Stomach (tissue), 9 donors: ENCODE results near the gene RCN2. TPM values are rescaled to one million over a fixed set of nuclear protein-coding genes. Genes with fewer than 3 reads are reported as not detected.

ENCODE experiments used
- DNase-seq, 2 donors: peaks; one replicate each; pipeline versions ENCODE4 v3.0.0 to v3.0.0-alpha.2; 2013 to 2019
- H3K27ac ChIP-seq, 5 donors: fragments of 200-600 bp in 4 of 5; sonication (generic) in 4 of 5; one replicate each; pipeline ENCODE4 v1.5.1; 2013 to 2019; ENCODE audit warnings: mild to moderate bottlenecking in 1 of 5, moderate library complexity in 1 of 5
- H3K27me3 ChIP-seq, 3 donors: fragments of 200-600 bp; sonication (generic); one replicate each; pipeline ENCODE4 v1.5.1; 2017 to 2019; ENCODE audit warnings: mixed run types in 1 of 3
- H3K36me3 ChIP-seq, 4 donors: fragments of 200-600 bp; sonication (generic); 1 replicate in 3 of 4; 2 replicates in 1 of 4; pipeline ENCODE4 v1.5.1; 2016 to 2019
- H3K4me1 ChIP-seq, 4 donors: fragments of 200-600 bp; sonication (generic); one replicate each; pipeline ENCODE4 v1.5.1; 2016 to 2019
- H3K4me3 ChIP-seq, 4 donors: fragments of 200-600 bp; sonication (generic) in 3 of 4; one replicate each; pipeline ENCODE4 v1.5.1; 2016 to 2019; ENCODE audit warnings: mild to moderate bottlenecking in 1 of 4
- H3K9me3 ChIP-seq, 4 donors: fragments of 200-600 bp; sonication (generic); one replicate each; pipeline ENCODE4 v1.5.1; 2016 to 2019
- EP300 ChIP-seq: sonication (generic); formaldehyde crosslinking; IDR thresholded peaks from one replicate; pipeline ENCODE4 v1.6.1; 2017; ENCODE audit warnings: antibody characterized with exemption
- POLR2A ChIP-seq, 4 donors: fragments of 450-650 bp; IDR thresholded peaks; one replicate each; pipeline ENCODE4 v1.6.1; 2016; ENCODE audit warnings: antibody characterized with exemption in 4 of 4, control low read depth in 2 of 4, mild to moderate bottlenecking in 1 of 4, moderate library complexity in 1 of 4
- POLR2AphosphoS5 ChIP-seq, 3 donors: sonication (generic); formaldehyde crosslinking; IDR thresholded peaks; one replicate each; pipeline ENCODE4 v1.6.1; 2016; ENCODE audit warnings: antibody characterized with exemption in 3 of 3
- WGBS, 5 donors: extraction: QIAGEN DNeasy Blood & Tissue Kit in 3 of 5; methylation state at CpG; one replicate each; pipeline versions ENCODE4 v1.1.5 to v1.1.7; 2013 to 2018; 5-methylcytosine and 5-hydroxymethylcytosine counted together
- intact Hi-C: fragments of 100-400 bp; cut with DNase I; formaldehyde crosslinking; loops from one replicate; pipeline ENCODE4 v1.15.1; 2023; ENCODE audit warnings: low total_unique reads
- polyA plus RNA-seq, 3 donors: library from polyadenylated mRNA; stranded (reverse); fragments of 200-250 nt; gene quantifications; one replicate each; pipeline ENCODE4 v1.2.3, GENCODE V29; 2013
- total RNA-seq, 5 donors: library from RNA; depleted of rRNA; stranded (reverse); fragments of >200 nt; gene quantifications; one replicate each; pipeline versions ENCODE4 v1.1.0 to v1.2.3, GENCODE V29; 2014 to 2016
- TF ChIP-seq, protein P1 (sequence below), 7 experiments: fragments of 450-650 bp in 4 of 7; fragments of 200-600 bp in 3 of 7; sonication (generic) in 3 of 7; IDR thresholded peaks; one replicate each; pipeline ENCODE4 v1.5.1; 2016 to 2019; ENCODE audit warnings: antibody characterized with exemption in 7 of 7, control low read depth in 2 of 7, mild to moderate bottlenecking in 1 of 7
- donor health status: healthy with polysubstance abuse.
- donor health status: Bipolar disorder and iron deficiency.
- donor health status: healthy.

The RCN2 gene
- total and polyA plus RNA-seq, 8 donors, result 14.0 to 67.2 (median 30.3) TPM

DNA sequence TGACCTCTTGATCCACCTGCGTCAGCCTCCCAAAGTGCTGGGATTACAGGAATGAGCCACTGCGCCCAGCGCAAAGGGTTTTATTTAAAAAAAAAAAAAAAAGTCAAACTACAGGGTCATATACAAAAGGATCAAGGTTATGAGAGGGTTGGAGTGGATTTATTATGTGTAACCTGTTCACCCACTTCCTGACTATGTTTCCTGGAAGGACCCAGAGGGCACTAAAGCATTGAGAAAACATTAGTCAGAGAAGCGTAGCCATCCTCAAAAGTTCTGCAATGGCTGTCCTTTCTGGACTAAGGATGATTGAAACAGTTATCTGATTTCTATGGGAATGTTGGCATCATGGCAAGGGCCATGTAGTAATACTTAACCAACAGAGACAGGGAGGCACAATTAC, 19.1 kb upstream of the RCN2 start:
- H3K4me1 ChIP-seq, result no peaks in the 10 kb centered on the region
- 82 to 88% (median 84%) methylated on average over 4 of the region's 4 CpGs for WGBS, 5 donors
- intact Hi-C loops, result no loop called here
- H3K27ac ChIP-seq, result no peak overlapping the region
- peaks cover 0 to 9% (median 0%) of the 10 kb centered on the region in 3 donors for H3K27me3 ChIP-seq
- H3K36me3 ChIP-seq, result no peaks in the 10 kb centered on the region
- H3K4me3 ChIP-seq, result no peak overlapping the region
- H3K9me3 ChIP-seq, result no peaks in the 10 kb centered on the region
- no peak for DNase-seq
- TF ChIP-seq, protein P1, sequence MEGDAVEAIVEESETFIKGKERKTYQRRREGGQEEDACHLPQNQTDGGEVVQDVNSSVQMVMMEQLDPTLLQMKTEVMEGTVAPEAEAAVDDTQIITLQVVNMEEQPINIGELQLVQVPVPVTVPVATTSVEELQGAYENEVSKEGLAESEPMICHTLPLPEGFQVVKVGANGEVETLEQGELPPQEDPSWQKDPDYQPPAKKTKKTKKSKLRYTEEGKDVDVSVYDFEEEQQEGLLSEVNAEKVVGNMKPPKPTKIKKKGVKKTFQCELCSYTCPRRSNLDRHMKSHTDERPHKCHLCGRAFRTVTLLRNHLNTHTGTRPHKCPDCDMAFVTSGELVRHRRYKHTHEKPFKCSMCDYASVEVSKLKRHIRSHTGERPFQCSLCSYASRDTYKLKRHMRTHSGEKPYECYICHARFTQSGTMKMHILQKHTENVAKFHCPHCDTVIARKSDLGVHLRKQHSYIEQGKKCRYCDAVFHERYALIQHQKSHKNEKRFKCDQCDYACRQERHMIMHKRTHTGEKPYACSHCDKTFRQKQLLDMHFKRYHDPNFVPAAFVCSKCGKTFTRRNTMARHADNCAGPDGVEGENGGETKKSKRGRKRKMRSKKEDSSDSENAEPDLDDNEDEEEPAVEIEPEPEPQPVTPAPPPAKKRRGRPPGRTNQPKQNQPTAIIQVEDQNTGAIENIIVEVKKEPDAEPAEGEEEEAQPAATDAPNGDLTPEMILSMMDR (IDR thresholded peaks at IDR 0.05), result no peak
- TF ChIP-seq POLR2A (IDR thresholded peaks at IDR 0.05) (no peak), POLR2AphosphoS5 (IDR thresholded peaks at IDR 0.05) (no peak), EP300 (no peak)

DNA sequence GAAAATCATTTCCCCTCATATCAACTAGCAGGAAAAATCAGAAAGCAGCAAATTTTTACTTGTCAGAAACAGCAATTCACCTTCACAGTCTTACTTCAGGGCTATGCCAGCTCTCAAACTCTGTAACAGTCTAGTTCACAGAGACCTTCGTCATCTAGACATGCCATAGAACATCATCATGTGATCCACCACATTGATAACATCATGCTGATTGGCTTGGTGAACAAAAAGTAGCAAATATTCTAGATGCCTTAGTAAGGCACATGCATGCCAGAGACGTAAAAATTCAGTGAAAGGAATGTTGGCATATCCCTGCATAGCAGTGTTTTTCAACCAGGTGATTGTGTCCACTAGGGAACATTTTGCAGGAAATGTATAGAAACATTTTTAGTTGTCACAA, 17.8 kb upstream of the RCN2 start:
- no peaks in the 10 kb centered on the region for H3K36me3 ChIP-seq
- no peaks in the 10 kb centered on the region for H3K4me1 ChIP-seq
- H3K4me3 ChIP-seq, result no peak overlapping the region
- intact Hi-C loops, result no loop called here
- no peaks in the 10 kb centered on the region for H3K9me3 ChIP-seq
- WGBS, 5 donors, result 70 to 86% (median 75%) methylated on average over 2 of the region's 2 CpGs
- H3K27ac ChIP-seq, result no peak overlapping the region
- H3K27me3 ChIP-seq, result peaks cover 0 to 9% (median 0%) of the 10 kb centered on the region in 3 donors
- no peak for TF ChIP-seq POLR2AphosphoS5 (IDR thresholded peaks at IDR 0.05)
- no peak for TF ChIP-seq POLR2A (IDR thresholded peaks at IDR 0.05)
- TF ChIP-seq, protein P1 (IDR thresholded peaks at IDR 0.05), result no peak
- no peak for TF ChIP-seq EP300
- DNase-seq, result no peak

GRCh38 chr15:76916369-76916768, 15.2 kb upstream of the RCN2 start:
- no peak overlapping the region for H3K4me3 ChIP-seq
- DNase-seq, result no peak
- H3K36me3 ChIP-seq, result no peaks in the 10 kb centered on the region
- TF ChIP-seq, protein P1 (IDR thresholded peaks at IDR 0.05), result no peak
- TF ChIP-seq POLR2AphosphoS5 (IDR thresholded peaks at IDR 0.05) (no peak), EP300 (no peak), POLR2A (IDR thresholded peaks at IDR 0.05) (no peak)
- H3K4me1 ChIP-seq, result no peaks in the 10 kb centered on the region
- WGBS, 5 donors, result 80 to 89% (median 86%) methylated on average over 10 to 13 of the region's 13 CpGs
- peaks cover 0 to 9% (median 0%) of the 10 kb centered on the region in 3 donors for H3K27me3 ChIP-seq
- H3K9me3 ChIP-seq, result no peaks in the 10 kb centered on the region
- intact Hi-C loops, result no loop called here
- H3K27ac ChIP-seq, result no peak overlapping the region

- H3K27ac ChIP-seq, result no peak overlapping the region
- peaks cover 8 to 19% (median 15%) of the 10 kb centered on the region in 4 donors for H3K4me1 ChIP-seq
- 67 to 82% (median 76%) methylated on average over 3 of the region's 3 CpGs for WGBS, 5 donors
- H3K4me3 ChIP-seq, result no peak overlapping the region
- DNase-seq, result no peak
- no peaks in the 10 kb centered on the region for H3K27me3 ChIP-seq
- no peak for TF ChIP-seq POLR2AphosphoS5 (IDR thresholded peaks at IDR 0.05)
- TF ChIP-seq, protein P1 (IDR thresholded peaks at IDR 0.05), result no peak
- TF ChIP-seq EP300, result no peak
- TF ChIP-seq POLR2A (IDR thresholded peaks at IDR 0.05), result no peak
- intact Hi-C loops, result no loop called here
- H3K9me3 ChIP-seq, result no peaks in the 10 kb centered on the region
- H3K36me3 ChIP-seq, result no peaks in the 10 kb centered on the region
Measured at GRCh38 chr15:76928201-76928600, 3.3 kb upstream of the RCN2 start.
